GM18951 (cell line): ENCODE data around the gene DNAAF6.

Experiments used
- POLR2A ChIP-seq: IDR thresholded peaks from 4 replicates; pipeline ENCODE4 v1.6.1; 2011; ENCODE audit warnings: mild to moderate bottlenecking; ENCODE audit not compliant: insufficient read length, insufficient read depth; ENCODE audit errors: extremely low read depth
- in situ Hi-C: fragments of 300-500 bp; cut with MboI; formaldehyde crosslinking; loops from one replicate; pipeline ENCODE4 v1.12.0; 2022; ENCODE audit warnings: low sequenced_read_pairs, mixed read lengths, inconsistent platforms; ENCODE audit not compliant: unreplicated experiment

Gene DNAAF6

DNA sequence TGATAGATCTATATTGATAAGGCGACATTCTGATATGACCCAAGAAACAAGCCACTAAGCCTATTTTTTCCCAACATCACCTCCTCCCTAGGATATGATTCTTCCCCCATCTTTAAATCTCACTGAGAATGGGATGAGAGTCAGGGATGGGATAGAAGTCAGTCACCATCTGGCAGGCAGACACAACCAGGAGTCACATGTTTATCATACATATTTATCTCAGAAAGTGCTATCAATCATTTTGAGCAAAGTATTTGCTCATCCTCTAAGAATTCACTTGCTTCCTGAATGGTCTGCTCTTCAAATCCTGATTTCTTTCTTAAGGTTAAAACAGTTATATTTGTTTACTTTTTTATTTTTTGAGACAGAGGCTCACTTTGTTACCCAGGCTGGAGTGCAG, 20.3 kb downstream of the DNAAF6 start:
- in situ Hi-C loops, result no loop called here
- no peak for TF ChIP-seq POLR2A

DNA sequence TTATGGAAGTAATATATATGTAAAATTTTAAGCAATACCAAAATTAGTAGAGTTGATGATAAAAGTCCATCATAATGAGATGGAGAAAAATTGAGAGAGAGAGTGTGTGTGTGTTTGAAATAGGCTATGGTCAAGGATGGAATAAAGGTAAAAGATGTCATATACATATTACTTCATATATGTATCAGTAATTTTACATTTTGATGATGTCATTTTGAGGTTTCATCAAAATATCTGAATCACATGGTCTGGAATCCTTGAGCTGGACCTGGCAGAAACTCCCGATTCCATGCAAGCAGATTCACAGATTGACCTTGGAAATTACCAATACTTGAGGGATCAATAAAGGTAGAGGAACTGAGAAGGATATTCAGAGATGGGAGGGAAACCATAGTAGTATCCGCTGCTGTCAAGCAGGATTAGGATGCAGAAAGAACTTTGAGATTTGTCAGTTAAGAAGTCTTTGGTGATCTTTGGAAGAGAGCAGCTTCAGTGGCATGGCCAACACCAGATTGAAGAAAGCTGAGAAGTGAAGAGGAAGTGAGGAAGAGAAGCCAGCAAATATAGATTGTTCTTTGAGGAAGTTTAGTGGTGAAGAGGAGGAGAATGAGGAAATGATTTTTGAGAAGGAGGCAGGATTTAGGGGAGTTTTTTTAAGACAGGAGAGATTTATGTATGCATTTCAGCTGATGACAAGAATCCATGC, 21.5 kb downstream of the DNAAF6 start:
- no peak for TF ChIP-seq POLR2A
- in situ Hi-C loops, result no loop called here

DNA sequence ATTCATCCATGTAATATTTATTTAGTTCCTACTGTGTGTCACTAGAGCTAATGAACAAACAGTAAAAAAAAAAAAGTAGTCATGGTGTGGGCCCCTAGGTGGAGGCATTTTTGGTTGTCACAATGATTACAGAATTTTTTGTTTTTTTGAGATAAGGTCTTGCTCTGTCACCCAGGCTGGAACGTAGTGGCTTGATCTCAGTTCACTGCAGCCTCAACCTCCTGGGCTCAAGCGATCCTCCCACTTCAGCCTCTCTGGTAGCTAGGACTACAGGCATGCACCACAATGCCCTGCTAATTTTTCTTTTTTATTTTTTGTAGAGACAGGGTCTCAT, 22.0 kb downstream of the DNAAF6 start:
- TF ChIP-seq POLR2A, result no peak
- in situ Hi-C loops, result no loop called here

DNA sequence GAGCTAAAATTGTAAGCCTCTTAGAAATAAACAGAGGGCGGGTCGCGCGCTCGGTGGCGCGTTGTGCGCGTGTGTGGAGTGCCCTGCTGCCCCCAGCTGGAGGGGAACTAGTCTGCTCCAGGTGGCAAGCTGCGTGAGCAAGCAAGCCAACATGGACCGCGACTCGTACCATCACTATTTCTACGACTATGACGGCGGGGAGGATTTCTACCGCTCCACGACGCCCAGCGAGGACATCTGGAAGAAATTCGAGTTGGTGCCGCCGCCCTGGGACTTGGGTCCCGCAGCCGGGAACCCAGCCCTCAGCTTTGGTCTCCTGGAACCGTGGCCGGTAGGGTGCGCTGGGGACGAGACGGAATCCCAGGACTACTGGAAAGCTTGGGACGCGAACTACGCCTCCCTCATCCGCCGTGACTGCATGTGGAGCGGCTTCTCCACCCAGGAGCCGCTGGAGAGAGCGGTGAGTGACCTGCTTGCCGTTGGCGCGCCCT, 66.1 kb downstream of the DNAAF6 start:
- no peak for TF ChIP-seq POLR2A
- in situ Hi-C loops, result no loop called here

DNA sequence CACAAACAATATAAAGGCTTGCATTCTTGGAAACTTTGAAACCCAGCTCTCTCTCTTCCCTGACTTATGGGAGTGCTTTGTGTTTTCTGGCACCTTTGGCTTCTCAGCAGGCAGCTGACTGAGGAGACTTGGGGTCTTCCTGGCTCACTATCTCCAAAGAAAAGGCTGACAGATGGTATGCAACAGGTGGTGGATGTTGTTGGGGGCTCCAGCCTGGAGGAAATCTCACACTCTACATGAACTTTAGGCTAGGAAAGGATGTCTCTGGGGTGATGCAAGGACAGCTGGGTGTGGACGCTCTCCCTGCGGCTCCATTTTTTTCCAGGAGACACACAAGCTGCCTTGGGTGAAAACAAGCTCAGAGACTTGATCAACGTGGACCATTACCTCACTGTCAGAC, 67.4 kb downstream of the DNAAF6 start:
- in situ Hi-C loops, result no loop called here
- no peak for TF ChIP-seq POLR2A

DNA sequence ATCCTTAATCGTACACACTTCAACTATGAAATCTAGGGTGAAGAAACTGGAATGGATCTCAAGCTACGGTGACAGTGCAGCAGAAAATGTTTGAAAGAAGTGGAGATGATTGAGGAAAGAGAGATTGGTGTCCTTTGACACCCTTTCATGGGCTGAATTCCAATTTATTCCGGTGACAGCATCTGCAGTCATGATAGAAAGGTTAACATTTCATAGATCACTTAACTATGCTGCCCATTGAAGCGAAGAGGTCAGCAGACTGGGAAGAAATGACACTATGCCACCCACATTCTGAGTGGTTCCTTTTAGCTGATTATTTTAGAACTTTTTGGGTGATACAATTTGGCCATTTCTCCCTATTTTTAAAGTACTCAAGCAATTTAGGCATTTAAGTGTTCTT, 82.3 kb downstream of the DNAAF6 start:
- in situ Hi-C loops, result no loop called here
- no peak for TF ChIP-seq POLR2A

DNA sequence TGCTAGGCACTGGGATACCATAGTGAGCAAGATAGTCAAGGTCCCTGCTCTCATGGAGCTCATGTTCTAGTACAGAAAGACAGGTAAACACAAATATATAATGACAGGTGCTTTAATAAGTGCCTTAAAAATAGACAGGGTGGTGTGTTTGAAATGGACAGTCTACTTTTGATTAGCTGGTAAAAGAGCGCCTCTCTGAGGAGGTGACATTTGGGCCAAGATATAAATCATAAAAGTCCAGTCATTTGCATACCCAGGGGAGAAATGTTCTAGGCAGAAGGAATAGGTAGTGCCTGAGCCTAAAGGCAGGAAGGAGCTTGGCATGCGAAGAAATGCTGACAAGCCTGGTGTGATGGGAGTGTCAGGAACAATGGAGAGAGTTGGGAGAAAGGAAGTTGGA, 83.6 kb downstream of the DNAAF6 start:
- in situ Hi-C loops, result no loop called here
- no peak for TF ChIP-seq POLR2A

DNA sequence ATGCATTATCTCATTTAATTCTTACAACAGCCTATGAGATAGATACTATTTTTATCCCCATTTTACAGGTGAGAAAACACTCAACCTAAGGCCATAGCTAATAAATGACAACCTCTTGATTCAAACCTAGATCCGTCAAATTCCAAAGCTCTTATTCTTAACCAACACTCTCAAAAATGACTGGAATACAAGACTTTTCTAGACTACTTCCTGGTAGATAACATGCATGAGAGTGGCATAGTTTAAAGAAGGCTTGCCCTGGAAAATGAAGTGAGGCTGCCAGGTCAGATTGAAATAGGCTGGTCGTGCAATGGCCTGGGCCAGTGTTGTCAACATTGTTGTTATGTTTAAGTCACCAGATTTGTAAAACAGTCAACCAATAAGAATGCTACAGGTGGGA, 86.6 kb downstream of the DNAAF6 start:
- no peak for TF ChIP-seq POLR2A
- in situ Hi-C loops, result no loop called here
